Measurements from ENCODE around the gene MED14.

Gene MED14

GRCh38 chrX:40671126-40671525 is 64.2 kb downstream of the MED14 start:
- TF ChIP-seq SIN3A (IDR thresholded peaks at IDR 0.05; ENCODE audit: borderline replicate concordance, insufficient read depth, low read length) = no peak
- TF ChIP-seq TAF1 (IDR thresholded peaks at IDR 0.05; ENCODE audit: borderline replicate concordance, insufficient read depth, low read length) = no peak
- TF ChIP-seq, protein P1, sequence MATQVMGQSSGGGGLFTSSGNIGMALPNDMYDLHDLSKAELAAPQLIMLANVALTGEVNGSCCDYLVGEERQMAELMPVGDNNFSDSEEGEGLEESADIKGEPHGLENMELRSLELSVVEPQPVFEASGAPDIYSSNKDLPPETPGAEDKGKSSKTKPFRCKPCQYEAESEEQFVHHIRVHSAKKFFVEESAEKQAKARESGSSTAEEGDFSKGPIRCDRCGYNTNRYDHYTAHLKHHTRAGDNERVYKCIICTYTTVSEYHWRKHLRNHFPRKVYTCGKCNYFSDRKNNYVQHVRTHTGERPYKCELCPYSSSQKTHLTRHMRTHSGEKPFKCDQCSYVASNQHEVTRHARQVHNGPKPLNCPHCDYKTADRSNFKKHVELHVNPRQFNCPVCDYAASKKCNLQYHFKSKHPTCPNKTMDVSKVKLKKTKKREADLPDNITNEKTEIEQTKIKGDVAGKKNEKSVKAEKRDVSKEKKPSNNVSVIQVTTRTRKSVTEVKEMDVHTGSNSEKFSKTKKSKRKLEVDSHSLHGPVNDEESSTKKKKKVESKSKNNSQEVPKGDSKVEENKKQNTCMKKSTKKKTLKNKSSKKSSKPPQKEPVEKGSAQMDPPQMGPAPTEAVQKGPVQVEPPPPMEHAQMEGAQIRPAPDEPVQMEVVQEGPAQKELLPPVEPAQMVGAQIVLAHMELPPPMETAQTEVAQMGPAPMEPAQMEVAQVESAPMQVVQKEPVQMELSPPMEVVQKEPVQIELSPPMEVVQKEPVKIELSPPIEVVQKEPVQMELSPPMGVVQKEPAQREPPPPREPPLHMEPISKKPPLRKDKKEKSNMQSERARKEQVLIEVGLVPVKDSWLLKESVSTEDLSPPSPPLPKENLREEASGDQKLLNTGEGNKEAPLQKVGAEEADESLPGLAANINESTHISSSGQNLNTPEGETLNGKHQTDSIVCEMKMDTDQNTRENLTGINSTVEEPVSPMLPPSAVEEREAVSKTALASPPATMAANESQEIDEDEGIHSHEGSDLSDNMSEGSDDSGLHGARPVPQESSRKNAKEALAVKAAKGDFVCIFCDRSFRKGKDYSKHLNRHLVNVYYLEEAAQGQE (IDR thresholded peaks at IDR 0.05; ENCODE audit: insufficient read depth in 1 of 2, low read depth in 2 of 2, low read length in 2 of 2) = no peak
- TF ChIP-seq FOXP2 (optimal IDR thresholded peaks at IDR 0.05; ENCODE audit: borderline replicate concordance, extremely low read depth, extremely low read length, insufficient read depth) = no peak
- TF ChIP-seq POLR2AphosphoS5 (IDR thresholded peaks at IDR 0.05; ENCODE audit: low read depth, low read length) = no peak

- TF ChIP-seq, protein P1 (IDR thresholded peaks at IDR 0.05; ENCODE audit: insufficient read depth in 1 of 2, low read depth in 2 of 2, low read length in 2 of 2) = no peak
- TF ChIP-seq TAF1 (IDR thresholded peaks at IDR 0.05; ENCODE audit: borderline replicate concordance, insufficient read depth, low read length) (no peak), FOXP2 (optimal IDR thresholded peaks at IDR 0.05; ENCODE audit: borderline replicate concordance, extremely low read depth, extremely low read length, insufficient read depth) (no peak), SIN3A (IDR thresholded peaks at IDR 0.05; ENCODE audit: borderline replicate concordance, insufficient read depth, low read length) (no peak), POLR2AphosphoS5 (IDR thresholded peaks at IDR 0.05; ENCODE audit: low read depth, low read length) (no peak)
These were observed 71.3 kb downstream of the MED14 start for GRCh38 chrX:40663880-40664630.

GRCh38 chrX:40663078-40663740 is 72.1 kb downstream of the MED14 start:
- TF ChIP-seq, protein P1 (IDR thresholded peaks at IDR 0.05; ENCODE audit: insufficient read depth in 1 of 2, low read depth in 2 of 2, low read length in 2 of 2) = no peak
- TF ChIP-seq POLR2AphosphoS5 (IDR thresholded peaks at IDR 0.05; ENCODE audit: low read depth, low read length) (no peak), TAF1 (IDR thresholded peaks at IDR 0.05; ENCODE audit: borderline replicate concordance, insufficient read depth, low read length) (no peak), SIN3A (IDR thresholded peaks at IDR 0.05; ENCODE audit: borderline replicate concordance, insufficient read depth, low read length) (no peak), FOXP2 (optimal IDR thresholded peaks at IDR 0.05; ENCODE audit: borderline replicate concordance, extremely low read depth, extremely low read length, insufficient read depth) (no peak)

DNA sequence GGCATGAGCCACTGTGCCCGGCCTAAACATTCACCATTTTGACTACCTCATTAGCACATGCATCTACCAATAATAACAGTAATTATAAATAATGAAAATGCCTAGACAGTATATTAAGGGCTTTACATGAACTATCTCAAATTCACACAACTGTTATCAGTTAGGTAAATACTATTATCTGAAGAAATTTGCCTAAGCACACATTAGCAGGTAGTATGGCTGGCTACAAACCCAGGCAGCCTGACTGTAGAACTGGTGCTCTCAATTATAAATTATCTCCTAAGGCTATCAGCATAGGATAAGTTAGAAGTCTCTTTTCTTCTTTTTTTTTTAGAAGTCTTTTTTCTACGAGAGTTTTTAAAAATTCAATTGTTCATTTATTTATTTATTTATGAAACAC is 73.9 kb downstream of the MED14 start:
- no peak for TF ChIP-seq FOXP2 (optimal IDR thresholded peaks at IDR 0.05; ENCODE audit: borderline replicate concordance, extremely low read depth, extremely low read length, insufficient read depth)

DNA sequence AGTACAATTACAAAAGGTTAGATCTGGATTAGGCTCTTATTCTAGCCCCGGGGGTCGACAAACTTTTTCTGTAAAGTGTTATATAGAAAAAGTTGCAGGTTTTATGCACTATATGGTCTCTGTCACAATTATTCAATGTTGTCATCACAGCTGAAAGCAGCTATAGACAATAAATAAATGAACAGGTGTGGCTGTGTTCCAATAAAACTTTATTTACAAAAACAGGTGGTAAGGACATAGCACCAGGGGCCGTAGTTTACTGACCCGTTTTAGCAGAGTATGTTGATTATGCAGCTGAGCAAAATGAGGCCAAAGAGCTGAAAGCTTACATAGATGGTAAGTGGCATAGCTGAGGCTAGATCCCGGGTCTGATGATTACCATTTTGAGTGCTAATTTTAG is 75.0 kb downstream of the MED14 start:
- no peak for TF ChIP-seq TAF1 (IDR thresholded peaks at IDR 0.05; ENCODE audit: borderline replicate concordance, insufficient read depth, low read length)
- no peak for TF ChIP-seq FOXP2 (optimal IDR thresholded peaks at IDR 0.05; ENCODE audit: borderline replicate concordance, extremely low read depth, extremely low read length, insufficient read depth)
- no peak for TF ChIP-seq POLR2AphosphoS5 (IDR thresholded peaks at IDR 0.05; ENCODE audit: low read depth, low read length)
- TF ChIP-seq, protein P1 (IDR thresholded peaks at IDR 0.05; ENCODE audit: insufficient read depth in 1 of 2, low read depth in 2 of 2, low read length in 2 of 2) = no peak
- TF ChIP-seq SIN3A (IDR thresholded peaks at IDR 0.05; ENCODE audit: borderline replicate concordance, insufficient read depth, low read length) = no peak
